Adrenal gland (tissue), 12 donors: ENCODE data around the gene TBL2. TPM values are rescaled to one million over a fixed set of nuclear protein-coding genes. Genes with fewer than 3 reads are reported as not detected.

Experiments
- DNase-seq, 7 donors: peaks; one replicate each; pipeline ENCODE4 v3.0.0-alpha.2; 2019 to 2020
- H3K27ac ChIP-seq, 5 donors: fragments of 200-600 bp; sonication (generic) in 4 of 5; 1 replicate in 3 of 5; 2 replicates in 2 of 5; pipeline versions ENCODE4 v1.5.1 to v1.8.0; 2016 to 2020; ENCODE audit warnings: mild to moderate bottlenecking in 1 of 5
- H3K27me3 ChIP-seq: fragments of 200-600 bp; 2 replicates; pipeline ENCODE4 v1.8.0; 2021
- H3K36me3 ChIP-seq, 2 donors: fragments of 200-600 bp; replicated peaks in 1 of 2; 1 replicate in 1 of 2; 2 replicates in 1 of 2; pipeline versions ENCODE4 v1.5.1 to v1.8.0; 2018 to 2022
- H3K4me1 ChIP-seq, 2 donors: fragments of 200-600 bp; replicated peaks in 1 of 2; 1 replicate in 1 of 2; 2 replicates in 1 of 2; pipeline versions ENCODE4 v1.5.1 to v1.8.0; 2018 to 2021
- H3K4me3 ChIP-seq, 4 donors: fragments of 200-600 bp; sonication (generic) in 3 of 4; one replicate each; pipeline ENCODE4 v1.5.1; 2016 to 2018
- H3K9me3 ChIP-seq, 3 donors: fragments of 200-600 bp; sonication (generic) in 1 of 3; replicated peaks in 1 of 3; 1 replicate in 2 of 3; 2 replicates in 1 of 3; pipeline versions ENCODE4 v1.5.1 to v1.8.0; 2016 to 2021
- POLR2A ChIP-seq, 2 donors: fragments of 450-650 bp; IDR thresholded peaks; one replicate each; pipeline ENCODE4 v1.6.1; 2017; ENCODE audit warnings: antibody characterized with exemption in 2 of 2, mild to moderate bottlenecking in 2 of 2, moderate library complexity in 1 of 2
- WGBS, 4 donors: extraction: QIAGEN DNeasy Blood & Tissue Kit in 2 of 4; methylation state at CpG; one replicate each; pipeline versions ENCODE4 v1.1.5 to v1.1.7; 2013 to 2017; 5-methylcytosine and 5-hydroxymethylcytosine counted together
- intact Hi-C, 2 donors: fragments of 100-400 bp; cut with DNase I; formaldehyde crosslinking; loops; one replicate each; pipeline versions ENCODE4 v1.14.1 to v1.15.0; 2022 to 2023
- polyA plus RNA-seq, 3 donors: library from polyadenylated mRNA; stranded (reverse); fragments of 200-250 nt in 2 of 3; fragments of 350-450 nt in 1 of 3; fragmentation: Illumina TruSeq in 1 of 3; extraction: RNeasy Lipid Tissue Mini Kit (QIAGEN cat#74804) in 1 of 3; gene quantifications; one replicate each; pipeline ENCODE4 v1.2.3, GENCODE V29; 2013 to 2014
- total RNA-seq, 9 donors: library from RNA; depleted of rRNA in 4 of 9; stranded (reverse); fragments of >200 nt in 4 of 9; fragments of 120-200 nt in 1 of 9; fragmentation: NEBNext Ultra II Directional in 1 of 9; extraction: Animal tissue kit (Norgen Biotek cat#: 25700) in 1 of 9; gene quantifications; one replicate each; pipeline versions ENCODE4 v1.1.0 to v1.2.4, GENCODE V29; 2013 to 2023
- TF ChIP-seq, protein P1 (sequence below), 6 experiments: fragments of 450-650 bp in 4 of 6; fragments of 200-600 bp in 2 of 6; sonication (generic) in 1 of 6; IDR thresholded peaks; 1 replicate in 5 of 6; 2 replicates in 1 of 6; pipeline versions ENCODE4 v1.5.1 to v1.8.0; 2016 to 2021; ENCODE audit warnings: antibody characterized with exemption in 6 of 6, mild to moderate bottlenecking in 2 of 6, moderate library complexity in 1 of 6
- donor health status: healthy with polysubstance abuse.
- donor health status: Bipolar disorder and iron deficiency.
- donor health status: DM: yes; HTN: yes; CAD: no.
- donor health status: DM: no; HTN: no; CAD: no.
- donor health status: DM: no; HTN: no; CAD: no.
- donor health status: DM: yes; HTN: yes; CAD: no.

Gene TBL2
- total and polyA plus RNA-seq, 12 donors, result 14.2 to 136 (median 51.3) TPM

DNA sequence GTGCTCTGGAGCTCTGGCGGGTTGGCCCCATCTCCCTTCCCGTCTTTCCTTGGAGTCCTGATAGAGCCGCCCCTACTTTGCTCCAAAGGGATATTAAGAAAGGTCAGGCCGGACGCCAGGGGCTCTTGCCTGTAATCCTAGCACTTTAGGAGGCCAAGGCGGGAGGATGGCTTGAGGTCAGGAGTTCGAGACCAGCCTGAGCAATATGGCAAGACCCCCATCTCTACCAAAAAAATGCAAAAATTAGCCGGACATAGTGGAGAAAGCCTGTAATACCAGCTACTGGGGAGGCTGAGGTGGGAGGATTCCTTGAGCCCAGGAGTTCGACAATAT is 46.3 kb upstream of the TBL2 start:
- no peak overlapping the region for H3K27ac ChIP-seq
- no peaks in the 10 kb centered on the region for H3K9me3 ChIP-seq
- peaks cover 4% of the 10 kb centered on the region for H3K27me3 ChIP-seq
- no peaks in the 10 kb centered on the region for H3K36me3 ChIP-seq
- H3K4me1 ChIP-seq, result peaks cover 12 to 19% of the 10 kb centered on the region in 2 donors
- no peak for TF ChIP-seq POLR2A (IDR thresholded peaks at IDR 0.05)
- TF ChIP-seq, protein P1, sequence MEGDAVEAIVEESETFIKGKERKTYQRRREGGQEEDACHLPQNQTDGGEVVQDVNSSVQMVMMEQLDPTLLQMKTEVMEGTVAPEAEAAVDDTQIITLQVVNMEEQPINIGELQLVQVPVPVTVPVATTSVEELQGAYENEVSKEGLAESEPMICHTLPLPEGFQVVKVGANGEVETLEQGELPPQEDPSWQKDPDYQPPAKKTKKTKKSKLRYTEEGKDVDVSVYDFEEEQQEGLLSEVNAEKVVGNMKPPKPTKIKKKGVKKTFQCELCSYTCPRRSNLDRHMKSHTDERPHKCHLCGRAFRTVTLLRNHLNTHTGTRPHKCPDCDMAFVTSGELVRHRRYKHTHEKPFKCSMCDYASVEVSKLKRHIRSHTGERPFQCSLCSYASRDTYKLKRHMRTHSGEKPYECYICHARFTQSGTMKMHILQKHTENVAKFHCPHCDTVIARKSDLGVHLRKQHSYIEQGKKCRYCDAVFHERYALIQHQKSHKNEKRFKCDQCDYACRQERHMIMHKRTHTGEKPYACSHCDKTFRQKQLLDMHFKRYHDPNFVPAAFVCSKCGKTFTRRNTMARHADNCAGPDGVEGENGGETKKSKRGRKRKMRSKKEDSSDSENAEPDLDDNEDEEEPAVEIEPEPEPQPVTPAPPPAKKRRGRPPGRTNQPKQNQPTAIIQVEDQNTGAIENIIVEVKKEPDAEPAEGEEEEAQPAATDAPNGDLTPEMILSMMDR (IDR thresholded peaks at IDR 0.05), result no peak
- no peak for DNase-seq
- WGBS, 4 donors, result 38 to 56% (median 39%) methylated on average over 6 to 9 of the region's 9 CpGs
- intact Hi-C loops, result no loop called here
- peak overlapping the region in 1 of 4 donors; percentile 64 for H3K4me3 ChIP-seq

DNA sequence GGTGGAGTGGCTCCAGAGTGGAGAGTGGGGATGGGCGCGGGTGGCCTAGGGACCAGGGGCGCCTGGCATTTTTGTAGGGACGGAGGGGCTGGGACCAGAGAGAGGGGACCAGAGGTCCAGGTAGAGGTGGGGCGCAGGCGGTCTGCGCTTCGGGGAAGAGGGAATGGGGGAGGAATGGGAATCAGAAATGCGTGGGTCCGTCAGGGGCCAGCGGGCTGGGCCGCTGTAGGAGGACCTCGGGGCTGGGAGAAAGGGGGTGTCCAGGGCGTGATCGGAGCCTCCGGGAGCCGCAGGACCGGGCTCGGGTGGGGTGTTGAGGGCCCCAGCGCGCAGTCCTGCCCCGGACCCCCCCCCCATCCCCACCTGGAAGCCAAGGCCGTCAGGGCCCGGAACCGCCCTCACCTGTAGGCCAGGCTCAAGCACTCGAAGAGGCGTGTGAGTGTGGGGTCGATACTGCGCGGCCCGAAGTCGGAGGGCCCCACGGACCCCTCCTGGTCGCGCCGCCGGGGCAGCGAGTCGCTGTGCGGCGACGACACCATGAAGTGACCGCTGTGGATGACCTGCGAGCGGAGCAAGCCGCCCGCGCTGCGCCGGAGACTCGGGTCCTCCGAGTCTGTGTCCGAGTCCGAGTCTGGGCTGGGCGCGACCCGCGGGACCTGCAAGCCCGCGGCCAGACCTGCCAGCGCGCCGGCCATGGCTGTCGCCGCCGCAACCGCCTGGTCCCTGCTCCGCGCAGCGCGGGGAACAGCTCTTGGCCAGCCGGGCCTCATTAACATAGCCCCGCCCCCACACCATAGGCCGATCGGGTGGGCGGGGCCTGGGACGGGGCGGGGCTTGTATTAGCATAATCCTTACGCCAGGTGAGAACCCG is 45.7 kb upstream of the TBL2 start, which contains the start of gene MLXIPL:
Gene MLXIPL (minus strand): TSS at position 725 of the 871 bp plus-strand sequence. CDS start 30 bp downstream, at position 695.
- Histone ChIP-seq H3K9me3 (no peaks in the 10 kb centered on the region), H3K27me3 (peaks cover 4% of the 10 kb centered on the region), H3K4me3 (peak within 1 kb of the TSS; percentile 15 to 78 (median 52)), H3K36me3 (no peaks in the 10 kb centered on the region), H3K27ac (peak within 1 kb of the TSS; percentile 55 to 88 (median 65)), H3K4me1 (peaks cover 12 to 19% of the 10 kb centered on the region in 2 donors)
- TF ChIP-seq, protein P1 (IDR thresholded peaks at IDR 0.05), result no peak
- peak; percentile 64 to 91 for TF ChIP-seq POLR2A (IDR thresholded peaks at IDR 0.05)
- WGBS, 4 donors, result 2 to 7% (median 3%) methylated on average over 22 to 80 of the region's 80 CpGs
- intact Hi-C loops, result no loop called here
- DNase-seq, result peak; percentile 86 to 96 (median 91)

- Histone ChIP-seq H3K27ac (peak overlapping the region; percentile 55 to 88 (median 65)), H3K4me1 (peaks cover 12 to 19% of the 10 kb centered on the region in 2 donors), H3K9me3 (no peaks in the 10 kb centered on the region), H3K27me3 (peaks cover 4% of the 10 kb centered on the region), H3K4me3 (peak overlapping the region; percentile 15 to 64 (median 44)), H3K36me3 (no peaks in the 10 kb centered on the region)
- DNase-seq, result peak; percentile 76 to 93 (median 89)
- TF ChIP-seq, protein P1 (IDR thresholded peaks at IDR 0.05), result no peak
- TF ChIP-seq POLR2A (IDR thresholded peaks at IDR 0.05), result peak in 1 of 2 donors; percentile 76
- intact Hi-C loops, result no loop called here
- 0 to 4% (median 2%) methylated on average over 22 to 58 of the region's 58 CpGs for WGBS, 4 donors
Measured at GRCh38 chr7:73622909-73623797, 44.8 kb upstream of the TBL2 start.

GRCh38 chr7:73622527-73622908 is 44.1 kb upstream of the TBL2 start:
- no peak for TF ChIP-seq POLR2A (IDR thresholded peaks at IDR 0.05)
- TF ChIP-seq, protein P1 (IDR thresholded peaks at IDR 0.05), result no peak
- no peaks in the 10 kb centered on the region for H3K27me3 ChIP-seq
- peak overlapping the region in 1 of 4 donors; percentile 64 for H3K4me3 ChIP-seq
- 6 to 18% (median 11%) methylated on average over 2 of the region's 2 CpGs for WGBS, 4 donors
- H3K36me3 ChIP-seq, result no peaks in the 10 kb centered on the region
- H3K27ac ChIP-seq, result peak overlapping the region in 4 of 5 donors; percentile 55 to 88 (median 68)
- intact Hi-C loops, result no loop called here
- DNase-seq, result peak in 2 of 7 donors; percentile 53 to 56
- no peaks in the 10 kb centered on the region for H3K9me3 ChIP-seq
- H3K4me1 ChIP-seq, result peaks cover 12 to 19% of the 10 kb centered on the region in 2 donors
